H9 (cell line): ENCODE measurements around the gene SAMD7. TPM values are rescaled to one million over a fixed set of nuclear protein-coding genes. Genes with fewer than 3 reads are reported as not detected.

Experiments
- DNase-seq: peaks from one replicate; pipeline ENCODE4 v3.0.0-alpha.2; 2017
- H2AFZ ChIP-seq: one replicate; pipeline ENCODE4 v1.6.1; 2013; ENCODE audit warnings: mild to moderate bottlenecking, low read length, control low read depth, moderate library complexity
- H2AK5ac ChIP-seq: 2 replicates; pipeline ENCODE4 v1.6.1; 2013; ENCODE audit warnings: low read length, control low read depth, mixed read lengths; ENCODE audit not compliant: insufficient read length
- H2BK120ac ChIP-seq: one replicate; pipeline ENCODE4 v1.6.1; 2013; ENCODE audit warnings: low read depth, mild to moderate bottlenecking, low read length, control low read depth, inconsistent platforms; ENCODE audit not compliant: poor library complexity, severe bottlenecking
- H2BK12ac ChIP-seq: 2 replicates; pipeline ENCODE4 v1.6.1; 2013; ENCODE audit warnings: low read length, control low read depth, mixed read lengths, low read depth; ENCODE audit not compliant: insufficient read length
- H2BK15ac ChIP-seq: 2 replicates; pipeline ENCODE4 v1.6.1; 2013; ENCODE audit warnings: low read depth, low read length, control low read depth
- H2BK20ac ChIP-seq: one replicate; pipeline ENCODE4 v1.6.1; 2013; ENCODE audit warnings: low read depth, mild to moderate bottlenecking, low read length, control low read depth, inconsistent platforms; ENCODE audit not compliant: poor library complexity, severe bottlenecking
- H2BK5ac ChIP-seq: 2 replicates; pipeline ENCODE4 v1.6.1; 2013; ENCODE audit warnings: low read length, control low read depth, mixed read lengths; ENCODE audit not compliant: insufficient read length
- H3K14ac ChIP-seq: 2 replicates; pipeline ENCODE4 v1.6.1; 2013; ENCODE audit warnings: low read length, control low read depth; ENCODE audit not compliant: insufficient read depth
- H3K18ac ChIP-seq: 2 replicates; pipeline ENCODE4 v1.6.1; 2013; ENCODE audit warnings: low read depth, mild to moderate bottlenecking, mixed read lengths, low read length, control low read depth; ENCODE audit not compliant: insufficient read length
- H3K23ac ChIP-seq: 2 replicates; pipeline ENCODE4 v1.6.1; 2013; ENCODE audit warnings: low read length, control low read depth, mixed read lengths, low read depth; ENCODE audit not compliant: insufficient read length
- H3K23me2 ChIP-seq: 2 replicates; pipeline ENCODE4 v1.6.1; 2013; ENCODE audit warnings: low read depth, mild to moderate bottlenecking, mixed read lengths, low read length, control low read depth; ENCODE audit not compliant: insufficient read length, poor library complexity, severe bottlenecking
- H3K27ac ChIP-seq: 2 replicates; pipeline ENCODE4 v1.5.1; 2013; ENCODE audit warnings: low read length, control low read depth, mixed read lengths, low read depth; ENCODE audit not compliant: insufficient read length
- H3K27me3 ChIP-seq: 2 replicates; pipeline ENCODE4 v1.6.1; 2013; ENCODE audit warnings: low read length, control low read depth, inconsistent platforms; ENCODE audit not compliant: insufficient read depth
- H3K4ac ChIP-seq: 2 replicates; pipeline ENCODE4 v1.6.1; 2013; ENCODE audit warnings: low read depth, mild to moderate bottlenecking, control low read depth, inconsistent platforms, low read length, moderate library complexity
- H3K4me1 ChIP-seq: 2 replicates; pipeline ENCODE4 v1.6.1; 2013; ENCODE audit warnings: low read length, control low read depth, inconsistent platforms; ENCODE audit not compliant: insufficient read depth
- H3K4me2 ChIP-seq: 2 replicates; pipeline ENCODE4 v1.6.1; 2013; ENCODE audit warnings: low read length, control low read depth, mixed read lengths; ENCODE audit not compliant: insufficient read length, insufficient read depth
- H3K56ac ChIP-seq: 2 replicates; pipeline ENCODE4 v1.6.1; 2013; ENCODE audit warnings: low read depth, mild to moderate bottlenecking, mixed read lengths, low read length, control low read depth; ENCODE audit not compliant: insufficient read length
- H3K79me1 ChIP-seq: 2 replicates; pipeline ENCODE4 v1.6.1; 2013; ENCODE audit warnings: low read depth, mild to moderate bottlenecking, moderate library complexity, low read length, control low read depth, inconsistent platforms; ENCODE audit not compliant: insufficient read depth, poor library complexity, severe bottlenecking
- H3K79me2 ChIP-seq: 2 replicates; pipeline ENCODE4 v1.6.1; 2013; ENCODE audit warnings: low read length, control low read depth, inconsistent platforms; ENCODE audit not compliant: insufficient read depth
- H3K9ac ChIP-seq: 2 replicates; pipeline ENCODE4 v1.6.1; 2013; ENCODE audit warnings: low read length, control low read depth, mixed read lengths; ENCODE audit not compliant: insufficient read length; ENCODE audit errors: extremely low read depth
- H3K9me3 ChIP-seq: one replicate; pipeline ENCODE4 v1.6.1; 2013; ENCODE audit warnings: low read depth, low read length, inconsistent platforms; ENCODE audit not compliant: control insufficient read depth
- H3T11ph ChIP-seq: one replicate; pipeline ENCODE4 v1.6.1; 2013; ENCODE audit warnings: mild to moderate bottlenecking, low read length, control low read depth, inconsistent platforms
- H4K20me1 ChIP-seq: one replicate; pipeline ENCODE4 v1.6.1; 2013; ENCODE audit not compliant: control insufficient read depth, insufficient read length, insufficient read depth
- H4K5ac ChIP-seq: 2 replicates; pipeline ENCODE4 v1.6.1; 2013; ENCODE audit warnings: low read depth, mild to moderate bottlenecking, mixed read lengths, low read length, control low read depth; ENCODE audit not compliant: insufficient read length
- H4K8ac ChIP-seq: replicated peaks from 2 replicates; pipeline ENCODE4 v1.6.1; 2013; ENCODE audit warnings: low read length, control low read depth, mixed read lengths, low read depth; ENCODE audit not compliant: insufficient read length
- H4K91ac ChIP-seq: 2 replicates; pipeline ENCODE4 v1.6.1; 2013; ENCODE audit warnings: low read depth, mild to moderate bottlenecking, moderate library complexity, mixed read lengths, low read length, control low read depth; ENCODE audit not compliant: insufficient read length
- H3K27ac Mint-ChIP-seq, 3 experiments: 2 replicates in 2 of 3; 3 replicates in 1 of 3; pipeline ENCODE4 v1.8.0; 2020 to 2021; ENCODE audit warnings: mixed read lengths in 3 of 3, mild to moderate bottlenecking in 1 of 3, moderate library complexity in 1 of 3
- H3K27me3 Mint-ChIP-seq: 2 replicates; pipeline ENCODE4 v1.8.0; 2021; ENCODE audit warnings: low read depth, mild to moderate bottlenecking, moderate library complexity, mixed read lengths
- H3K36me3 Mint-ChIP-seq, 3 experiments: 2 replicates in 2 of 3; 3 replicates in 1 of 3; pipeline ENCODE4 v1.8.0; 2020 to 2021; ENCODE audit warnings: low read depth in 3 of 3, mixed read lengths in 3 of 3; ENCODE audit not compliant: insufficient read depth in 1 of 3
- H3K4me1 Mint-ChIP-seq, 2 experiments: 2 replicates each; pipeline ENCODE4 v1.8.0; 2020; ENCODE audit warnings: mixed read lengths in 2 of 2
- H3K4me3 Mint-ChIP-seq, 2 experiments: 2 replicates in 1 of 2; 3 replicates in 1 of 2; pipeline ENCODE4 v1.8.0; 2020 to 2021; ENCODE audit warnings: mild to moderate bottlenecking in 2 of 2, mixed read lengths in 2 of 2, moderate library complexity in 1 of 2
- H3K9me3 Mint-ChIP-seq, 2 experiments: 2 replicates in 1 of 2; 3 replicates in 1 of 2; pipeline ENCODE4 v1.8.0; 2020; ENCODE audit warnings: mild to moderate bottlenecking in 2 of 2, mixed read lengths in 2 of 2, moderate library complexity in 1 of 2
- WGBS: extraction: QIAGEN DNeasy Blood & Tissue Kit; methylation state at CpG from one replicate; pipeline ENCODE4 v1.1.7; 2013; ENCODE audit warnings: missing lambda C conversion rate, low lambda C conversion rate, mixed read lengths; ENCODE audit not compliant: insufficient read length; ENCODE audit errors: extremely low coverage; 5-methylcytosine and 5-hydroxymethylcytosine counted together
- total RNA-seq: library from RNA; stranded (reverse); gene quantifications from 2 replicates; pipeline ENCODE4 v1.2.1, GENCODE V29; 2021
- TF ChIP-seq, protein P1 (sequence below): fragments of 200-600 bp; sonication (generic); conservative IDR thresholded peaks from 3 replicates; pipeline ENCODE4 v1.8.0; 2021; ENCODE audit warnings: antibody characterized with exemption, mild to moderate bottlenecking

Gene SAMD7
- total RNA-seq, 1 experiment from 2014 or later: not detected

GRCh38 chr3:169984292-169984691 lies 72.9 kb downstream of the SAMD7 start:
- Histone ChIP-seq H3K9ac (no peak overlapping the region), H3K14ac (no peak overlapping the region), H2BK20ac (no peak overlapping the region), H3K56ac (no peak overlapping the region), H2BK5ac (no peak overlapping the region), H3K4ac (no peak overlapping the region), H2AK5ac (no peak overlapping the region), H4K5ac (no peak overlapping the region), H4K91ac (no peak overlapping the region), H4K20me1 (no peaks in the 10 kb centered on the region), H2BK15ac (no peak overlapping the region), H3T11ph (no peak overlapping the region), H3K18ac (no peak overlapping the region), H2AFZ (no peak overlapping the region), H3K27me3 (no peaks in the 10 kb centered on the region), H3K79me1 (no peaks in the 10 kb centered on the region), H3K9me3 (no peaks in the 10 kb centered on the region), H3K23ac (no peak overlapping the region), H2BK12ac (no peak overlapping the region), H3K4me1 (no peaks in the 10 kb centered on the region), H3K4me2 (no peak overlapping the region), H4K8ac (no peak overlapping the region), H2BK120ac (no peak overlapping the region), H3K27ac (no peak overlapping the region), H3K79me2 (no peaks in the 10 kb centered on the region), H3K23me2 (no peaks in the 10 kb centered on the region)
- H3K9me3 Mint-ChIP-seq: no peaks in the 10 kb centered on the region
- no peak overlapping the region for H3K4me3 Mint-ChIP-seq
- no peak overlapping the region; a peak in 1 of 7 replicates for H3K27ac Mint-ChIP-seq
- H3K36me3 Mint-ChIP-seq: peaks cover 29 to 84% (median 81%) of the 10 kb centered on the region in 3 experiments
- no peaks in the 10 kb centered on the region for H3K27me3 Mint-ChIP-seq
- no peaks in the 10 kb centered on the region for H3K4me1 Mint-ChIP-seq
- TF ChIP-seq, protein P1, sequence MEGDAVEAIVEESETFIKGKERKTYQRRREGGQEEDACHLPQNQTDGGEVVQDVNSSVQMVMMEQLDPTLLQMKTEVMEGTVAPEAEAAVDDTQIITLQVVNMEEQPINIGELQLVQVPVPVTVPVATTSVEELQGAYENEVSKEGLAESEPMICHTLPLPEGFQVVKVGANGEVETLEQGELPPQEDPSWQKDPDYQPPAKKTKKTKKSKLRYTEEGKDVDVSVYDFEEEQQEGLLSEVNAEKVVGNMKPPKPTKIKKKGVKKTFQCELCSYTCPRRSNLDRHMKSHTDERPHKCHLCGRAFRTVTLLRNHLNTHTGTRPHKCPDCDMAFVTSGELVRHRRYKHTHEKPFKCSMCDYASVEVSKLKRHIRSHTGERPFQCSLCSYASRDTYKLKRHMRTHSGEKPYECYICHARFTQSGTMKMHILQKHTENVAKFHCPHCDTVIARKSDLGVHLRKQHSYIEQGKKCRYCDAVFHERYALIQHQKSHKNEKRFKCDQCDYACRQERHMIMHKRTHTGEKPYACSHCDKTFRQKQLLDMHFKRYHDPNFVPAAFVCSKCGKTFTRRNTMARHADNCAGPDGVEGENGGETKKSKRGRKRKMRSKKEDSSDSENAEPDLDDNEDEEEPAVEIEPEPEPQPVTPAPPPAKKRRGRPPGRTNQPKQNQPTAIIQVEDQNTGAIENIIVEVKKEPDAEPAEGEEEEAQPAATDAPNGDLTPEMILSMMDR: no peak
- no peak for DNase-seq
- WGBS: no CpG with 5 or more reads among the region's 3 CpGs

Other genes with a start within 250 kb of the SAMD7 start
- 0.15 and 0.35 TPM in 2 replicates for gene MECOM, start 247.9 kb upstream of the SAMD7 start, total RNA-seq
- 12.9 and 14.1 TPM in 2 replicates for gene TERC, start 146.5 kb upstream of the SAMD7 start, total RNA-seq
- gene ACTRT3, start 142.0 kb upstream of the SAMD7 start, total RNA-seq: 5.9 and 6.1 TPM in 2 replicates
- 15.9 and 16.3 TPM in 2 replicates for gene MYNN, start 138.2 kb upstream of the SAMD7 start, total RNA-seq
- gene LRRIQ4, start 98.7 kb upstream of the SAMD7 start, total RNA-seq: 0.26 TPM in 1 of 2 replicates, not detected in the other
- 4.6 and 5.1 TPM in 2 replicates for gene LRRC34, start 98.7 kb upstream of the SAMD7 start, total RNA-seq
- gene LRRC31, start 41.6 kb upstream of the SAMD7 start, total RNA-seq: not detected in 2 replicates
- 90.3 and 98.7 TPM in 2 replicates for gene SEC62, start 55.2 kb downstream of the SAMD7 start, total RNA-seq
- gene GPR160, start 126.4 kb downstream of the SAMD7 start, total RNA-seq: 14.1 and 15.4 TPM in 2 replicates